IPS DF 4.7 (cell line): Measurements from ENCODE around the gene KIF1A.

Experiments used
- DNase-seq: peaks from one replicate; pipeline ENCODE4 v3.0.0-alpha.2; 2013; ENCODE audit warnings: low spot score; ENCODE audit errors: extremely low read depth

KIF1A gene

DNA sequence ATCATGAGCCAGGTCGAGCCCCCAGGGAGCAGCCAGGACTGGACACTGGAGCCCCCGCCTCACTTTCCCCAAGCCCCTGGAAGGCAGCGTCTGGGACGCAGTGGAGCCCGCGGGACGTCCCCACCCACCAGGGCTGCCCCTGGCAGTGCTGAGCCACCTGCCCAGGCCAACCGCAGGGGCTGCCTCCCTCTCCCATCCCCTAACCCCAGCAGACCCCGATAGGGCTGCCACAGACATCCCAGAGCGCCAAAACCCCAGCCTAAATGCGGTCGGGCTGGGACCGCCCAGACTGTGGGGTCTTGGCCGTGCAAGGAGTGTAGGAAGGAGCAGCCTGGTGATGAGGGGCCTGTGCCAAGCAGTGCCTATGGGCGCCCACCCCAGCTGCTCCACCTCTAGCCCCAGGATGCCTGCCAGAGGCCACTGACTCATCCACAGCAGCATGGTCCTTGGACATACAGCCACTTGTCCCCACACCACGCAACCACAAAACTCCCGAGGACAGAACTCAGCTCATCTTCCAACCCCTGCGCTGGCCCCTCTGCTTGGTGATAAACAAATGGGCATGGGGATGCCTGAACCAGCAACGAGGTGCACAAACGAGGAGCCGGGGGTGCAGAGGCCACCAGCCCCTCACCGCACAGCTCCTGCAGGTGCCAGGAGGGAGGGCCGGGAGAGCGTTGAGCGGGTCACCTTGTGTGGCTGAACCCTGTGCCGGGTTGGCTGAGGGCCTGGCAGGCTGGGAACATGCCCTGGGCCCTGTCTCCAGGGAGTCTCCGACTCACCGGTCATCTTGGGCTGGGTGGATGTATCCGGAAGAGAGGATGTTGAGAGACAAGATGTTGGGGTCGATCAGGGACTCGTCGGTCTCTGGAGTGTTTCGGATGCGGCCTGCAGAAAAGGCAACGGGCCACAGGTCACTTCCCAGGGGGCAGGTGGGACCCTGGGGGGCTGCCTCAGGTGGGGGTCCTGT is 83.5 kb downstream of the KIF1A start:
- no peak for DNase-seq

DNA sequence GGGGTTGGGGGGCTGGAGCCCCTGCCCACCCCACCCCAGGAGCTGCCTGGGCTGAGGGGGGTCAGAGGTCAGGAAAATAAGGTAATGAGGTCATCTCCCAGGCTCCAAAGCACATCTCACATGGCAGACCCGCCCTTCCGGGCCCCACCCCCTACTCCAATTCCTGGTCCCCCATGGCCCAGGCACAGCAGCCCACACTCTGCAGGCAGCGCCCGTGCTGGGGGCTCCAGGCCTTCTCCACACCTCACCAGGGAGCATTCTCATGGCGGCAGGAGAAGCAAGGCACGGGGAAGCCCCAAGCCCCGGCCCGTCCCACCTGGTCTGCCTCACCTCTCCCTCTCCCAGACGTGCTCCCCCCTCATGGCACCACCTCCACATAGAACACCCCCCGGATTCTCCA is 84.5 kb downstream of the KIF1A start:
- no peak for DNase-seq

DNA sequence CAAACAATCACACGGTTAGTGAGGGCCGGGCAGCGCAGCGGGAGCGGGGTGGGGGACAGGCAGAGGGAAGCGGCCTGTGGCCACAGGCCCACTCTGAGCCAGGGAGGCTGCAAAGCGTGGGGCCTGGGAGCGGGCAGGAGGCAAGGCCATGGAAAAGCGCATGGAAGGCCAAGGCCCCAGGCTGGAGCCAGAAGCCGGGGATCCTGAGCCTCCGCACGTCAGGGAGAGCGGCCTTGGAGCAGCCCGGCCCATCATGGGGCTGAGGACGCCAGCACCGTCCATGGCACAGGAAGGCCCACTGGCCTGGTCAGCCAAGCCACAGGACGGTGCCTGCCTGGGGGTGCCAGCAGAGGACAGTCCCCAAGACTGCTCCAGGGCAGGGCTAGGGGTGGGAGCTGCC is 85.3 kb downstream of the KIF1A start:
- DNase-seq: no peak

DNA sequence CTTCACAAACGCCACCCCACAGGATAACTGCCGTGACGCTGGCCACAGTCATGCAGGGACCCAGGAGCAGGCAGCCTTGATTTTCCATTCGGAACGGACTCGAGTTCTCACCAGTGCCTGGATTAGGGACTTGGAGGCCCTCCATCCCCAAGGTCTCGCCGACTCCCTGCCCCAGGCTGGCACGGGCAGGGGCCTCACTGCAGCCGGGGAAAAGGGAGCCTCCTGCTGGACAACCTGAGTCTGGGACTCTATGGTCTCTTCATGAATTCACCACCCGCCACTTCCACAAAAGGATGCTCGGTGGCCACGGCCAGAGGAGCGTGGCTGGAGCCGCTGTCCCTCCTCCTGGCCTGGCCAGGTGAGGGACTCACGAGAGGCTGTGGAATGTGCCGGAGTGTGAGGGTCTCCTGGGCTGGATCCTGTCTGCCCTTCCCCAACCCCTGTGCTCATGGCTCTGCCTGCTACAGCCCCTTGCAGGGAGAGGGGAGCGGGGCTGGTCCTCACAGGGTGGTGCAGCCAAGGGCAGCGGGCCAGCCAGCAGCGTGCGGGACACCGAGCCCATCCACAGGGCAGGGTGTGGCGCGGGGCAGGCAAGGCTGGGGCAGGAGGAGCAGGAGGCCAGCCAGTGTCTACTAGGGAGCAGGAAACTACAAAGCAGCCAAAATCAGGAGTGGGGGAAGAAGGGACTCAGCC is 86.1 kb downstream of the KIF1A start:
- no peak for DNase-seq

DNA sequence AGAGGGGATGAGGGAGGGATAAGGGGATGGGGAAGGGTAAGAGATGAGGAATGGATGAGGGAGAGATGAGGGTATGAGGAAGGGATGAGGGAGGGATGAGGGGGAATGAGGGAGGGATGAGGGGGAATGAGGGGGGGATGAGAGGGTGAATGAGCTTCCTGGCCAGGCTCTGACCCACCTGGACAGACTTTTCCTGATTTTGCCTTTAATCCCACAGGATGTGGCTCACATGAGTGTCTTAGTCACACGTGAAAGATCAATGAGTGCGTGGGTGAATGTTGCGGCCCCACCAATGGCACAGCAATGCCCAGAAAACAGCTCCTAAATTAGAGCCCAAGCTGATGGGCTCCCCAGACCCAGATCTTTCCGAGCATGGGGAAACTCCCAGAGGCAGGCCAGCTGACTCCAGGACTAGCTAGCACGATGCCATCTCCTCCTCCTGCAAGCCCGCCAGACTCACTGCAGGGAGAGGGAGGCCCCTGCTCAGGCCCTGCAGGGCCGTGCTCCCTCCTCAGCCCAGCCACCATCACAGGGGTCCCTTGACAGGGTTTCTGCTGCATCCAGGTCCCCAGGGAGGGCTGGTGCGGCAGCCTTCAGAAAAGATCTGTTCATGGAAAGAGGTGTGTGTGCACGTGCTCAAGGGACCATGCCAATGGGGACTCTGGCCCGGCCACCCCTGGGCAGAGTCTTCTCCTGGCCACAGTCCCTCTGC is 87.0 kb downstream of the KIF1A start:
- DNase-seq: no peak

DNA sequence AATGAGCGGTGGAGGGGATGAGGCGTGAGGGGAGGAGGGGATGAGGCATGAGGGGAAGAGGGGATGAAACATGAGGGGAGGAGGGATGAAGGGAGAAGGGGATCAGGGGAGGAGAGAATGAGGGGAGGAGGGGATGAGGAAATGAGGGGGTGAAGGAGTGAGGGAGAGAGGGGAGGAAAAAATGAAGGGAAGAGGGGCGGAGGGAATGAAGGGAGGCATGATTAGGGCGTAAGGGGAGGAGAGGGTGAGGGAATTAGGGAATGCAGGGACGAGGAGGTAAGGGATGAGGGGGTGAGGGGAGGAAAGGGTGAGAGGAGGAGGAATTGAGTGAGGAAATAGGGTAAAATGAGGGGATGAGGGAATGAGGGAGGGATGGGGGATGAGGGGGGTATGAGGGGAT is 87.8 kb downstream of the KIF1A start:
- no peak for DNase-seq

DNA sequence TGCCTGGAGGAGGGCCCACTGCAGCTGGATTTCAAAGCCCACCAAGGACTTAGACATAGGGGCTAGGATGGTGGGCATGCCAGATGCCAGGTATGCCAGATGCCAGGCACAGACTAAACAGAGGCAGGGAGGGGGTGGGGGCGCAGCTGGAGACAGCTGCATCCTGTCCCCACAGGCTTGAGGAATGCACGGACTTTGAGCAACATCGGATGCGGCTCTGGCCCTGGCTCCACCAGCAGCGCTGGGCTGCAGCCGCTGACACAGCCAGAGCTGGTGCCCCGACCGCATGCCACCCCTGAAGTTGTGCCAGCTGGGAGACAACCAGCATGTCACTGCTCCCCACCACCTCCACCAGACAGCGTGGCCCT is 88.9 kb downstream of the KIF1A start:
- DNase-seq: no peak

DNA sequence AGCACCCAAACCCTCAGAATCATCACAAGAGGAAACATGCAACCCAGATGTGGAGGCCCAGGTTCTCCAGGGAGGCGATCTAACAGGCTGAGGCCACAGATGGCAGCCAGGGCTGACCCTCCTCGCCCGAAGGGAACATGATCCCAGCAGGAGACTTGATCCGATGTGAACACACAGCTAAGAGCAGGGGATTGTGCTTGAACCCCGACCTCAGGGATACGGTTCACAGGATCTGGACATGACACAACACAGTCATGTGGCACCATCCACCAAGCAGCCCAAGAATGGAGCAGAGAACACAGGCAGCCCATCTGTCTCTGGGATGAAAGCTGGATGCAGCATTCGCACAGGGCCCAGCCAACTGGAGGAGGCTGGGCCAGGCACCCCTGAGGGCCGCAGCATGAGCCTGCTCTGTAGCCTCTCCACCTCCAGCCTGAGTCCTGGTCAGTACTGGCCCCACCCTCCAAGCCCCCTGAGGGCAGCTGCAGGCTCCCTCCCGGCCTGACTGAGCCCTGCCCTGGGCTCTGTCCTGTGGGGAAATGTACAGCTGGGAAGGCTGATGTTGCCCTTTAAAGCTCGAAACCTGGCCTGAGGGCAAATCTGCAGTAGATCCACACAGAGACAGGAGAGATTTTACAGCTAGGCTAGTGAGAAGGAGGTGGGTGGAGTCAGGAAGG is 89.4 kb downstream of the KIF1A start:
- no peak for DNase-seq

DNA sequence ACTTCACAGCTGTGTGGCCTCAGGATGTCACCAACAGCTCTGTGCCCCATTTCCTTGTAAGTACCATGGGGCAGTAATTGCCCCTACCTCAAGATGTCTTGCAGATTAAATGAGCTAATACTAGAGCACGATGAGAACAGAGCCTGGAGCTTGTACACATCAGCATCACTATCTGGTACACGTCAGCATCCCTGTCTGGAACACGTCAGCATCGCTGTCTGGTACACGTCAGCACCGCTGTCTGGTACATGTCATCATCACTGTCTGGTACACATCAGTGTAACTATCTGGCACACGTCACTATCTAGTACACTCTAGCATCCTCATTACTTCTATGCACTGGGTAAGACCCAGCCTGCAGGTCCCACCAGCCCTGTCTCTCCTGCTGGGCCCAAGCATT is 91.2 kb downstream of the KIF1A start:
- no peak for DNase-seq

DNA sequence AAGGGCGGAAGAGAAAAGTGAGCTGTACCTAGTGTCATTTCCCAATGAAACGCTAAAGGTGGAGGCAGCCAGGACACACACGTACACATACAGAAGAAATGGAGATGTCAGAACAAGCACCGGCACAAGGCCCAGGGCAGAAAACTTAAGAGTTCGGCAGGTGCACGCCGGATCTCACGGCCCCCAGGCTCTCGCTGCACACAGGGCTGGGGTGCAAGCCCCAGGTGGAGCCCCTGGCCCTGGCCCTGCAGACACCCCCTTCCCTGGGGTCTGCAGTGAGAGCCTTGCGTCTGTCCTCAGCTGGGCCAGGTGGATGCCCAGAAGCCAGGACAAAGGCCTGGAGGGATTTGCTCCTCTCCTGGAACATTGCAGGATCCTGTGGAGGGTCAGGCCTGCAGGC is 91.7 kb downstream of the KIF1A start:
- DNase-seq: no peak

DNA sequence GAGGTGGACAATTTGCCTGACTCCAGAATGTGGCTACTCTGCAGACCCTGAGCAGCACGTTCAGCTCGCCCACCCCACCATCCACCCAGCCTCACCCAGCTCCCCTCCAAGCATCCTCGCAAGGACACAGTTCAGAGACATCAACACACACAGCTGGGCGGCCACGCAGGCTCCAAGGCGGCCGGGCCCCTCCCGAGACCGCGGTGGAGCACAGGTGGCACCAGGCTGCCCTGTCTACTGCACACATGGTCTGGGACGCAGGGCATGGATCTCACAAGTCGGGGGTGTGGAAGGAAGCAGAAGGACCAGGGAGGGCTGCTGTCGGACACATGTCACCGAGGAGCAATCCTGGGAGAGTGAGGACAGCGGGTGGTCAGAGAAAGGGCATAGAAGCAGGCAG is 92.1 kb downstream of the KIF1A start:
- no peak for DNase-seq

DNA sequence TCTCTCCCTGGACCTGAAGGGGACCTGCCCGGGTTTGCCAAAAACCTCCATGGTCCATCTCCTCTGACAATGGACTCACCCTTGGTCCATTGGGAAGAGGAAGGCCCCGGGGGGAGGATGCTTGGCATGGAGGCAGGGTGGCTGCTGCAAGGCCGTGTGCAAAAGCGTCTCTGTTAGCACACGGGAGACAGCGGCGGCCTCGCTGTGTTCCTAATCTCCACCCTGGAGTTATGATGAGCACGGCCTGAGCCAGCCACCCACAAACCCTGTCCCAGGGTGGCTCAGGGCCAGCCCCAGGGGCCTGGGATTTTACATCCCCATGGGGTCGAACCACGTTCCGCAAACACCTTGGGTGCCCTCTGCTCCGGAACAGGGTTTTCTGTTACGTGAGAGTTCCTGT is 92.6 kb downstream of the KIF1A start:
- no peak for DNase-seq

DNA sequence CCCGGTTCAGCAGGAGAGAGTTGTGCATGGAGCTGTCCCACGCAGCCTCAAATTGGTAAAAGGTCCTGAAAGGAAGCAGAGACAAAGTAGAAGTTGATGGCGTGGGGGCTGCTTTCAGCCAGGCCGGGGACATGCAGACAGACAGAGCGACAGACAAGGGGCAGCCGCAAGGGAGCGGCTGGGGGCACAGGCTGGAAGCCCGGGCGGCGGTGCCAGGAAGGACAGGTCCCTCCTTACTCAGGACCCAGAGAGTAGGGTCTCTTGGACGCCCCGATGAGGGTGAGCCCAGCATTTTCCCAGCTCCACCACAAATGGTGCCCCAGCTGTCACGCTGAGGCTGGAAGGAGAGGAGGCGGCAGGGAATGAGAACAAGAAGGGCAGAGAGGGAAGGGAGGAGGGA is 93.1 kb downstream of the KIF1A start:
- DNase-seq: no peak

DNA sequence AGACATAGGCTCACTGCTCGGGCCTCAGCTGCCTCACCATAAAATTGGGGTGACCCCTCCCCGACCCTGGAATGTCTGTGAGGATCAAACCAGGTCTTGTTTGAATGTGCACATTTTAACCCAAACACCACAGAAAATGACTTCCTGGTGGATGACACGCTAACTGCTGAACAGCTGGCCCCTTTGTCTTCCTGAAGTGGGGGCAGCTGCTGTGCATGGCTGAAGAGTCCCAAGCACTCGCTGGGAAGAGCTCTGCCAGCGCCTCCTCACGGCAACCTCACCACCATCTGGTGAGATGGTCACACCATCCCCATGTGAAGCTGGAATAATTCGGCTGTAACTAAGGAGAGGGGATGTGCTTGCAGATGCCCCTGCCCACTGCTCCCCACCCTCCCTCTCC is 94.3 kb downstream of the KIF1A start:
- DNase-seq: no peak

DNA sequence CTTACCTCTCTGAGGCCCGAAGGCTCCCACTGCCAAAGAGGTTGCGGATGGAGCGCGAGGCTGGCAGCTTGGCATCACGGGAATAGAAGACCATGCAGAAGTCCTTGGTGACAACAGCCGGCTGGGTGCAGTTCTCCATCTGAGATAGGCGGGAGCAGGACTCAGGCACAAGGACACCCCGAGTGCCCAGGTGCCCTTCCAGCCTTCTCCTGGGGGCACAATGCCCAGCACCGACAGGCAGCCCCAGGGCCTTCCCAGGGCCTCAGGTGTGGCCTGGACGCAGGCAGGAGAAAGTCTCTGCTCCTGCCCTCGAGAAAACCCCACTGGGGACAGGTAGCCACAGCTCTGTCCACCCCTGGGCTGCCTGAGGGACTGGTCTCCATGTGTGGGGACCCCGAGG is 94.8 kb downstream of the KIF1A start:
- no peak for DNase-seq

DNA sequence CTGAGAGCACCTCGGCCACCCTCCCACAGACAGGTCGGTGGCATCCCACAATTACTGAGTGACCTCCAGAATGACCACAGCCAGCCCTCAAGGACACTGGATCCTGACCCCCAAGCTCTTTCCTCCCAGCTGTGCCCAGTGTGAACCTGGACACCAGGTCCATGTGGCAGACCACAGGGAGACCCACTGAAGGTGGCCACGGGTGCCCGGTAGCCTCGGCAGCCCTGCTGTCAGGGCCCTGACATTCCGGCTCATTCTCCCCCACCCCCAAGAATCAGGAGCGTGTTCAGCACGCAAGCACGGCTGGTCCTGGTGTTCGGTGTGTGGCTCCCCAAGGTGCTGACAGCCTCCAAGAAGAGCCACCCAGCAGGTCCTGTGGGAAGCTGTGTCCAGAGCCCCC is 95.6 kb downstream of the KIF1A start:
- no peak for DNase-seq

DNA sequence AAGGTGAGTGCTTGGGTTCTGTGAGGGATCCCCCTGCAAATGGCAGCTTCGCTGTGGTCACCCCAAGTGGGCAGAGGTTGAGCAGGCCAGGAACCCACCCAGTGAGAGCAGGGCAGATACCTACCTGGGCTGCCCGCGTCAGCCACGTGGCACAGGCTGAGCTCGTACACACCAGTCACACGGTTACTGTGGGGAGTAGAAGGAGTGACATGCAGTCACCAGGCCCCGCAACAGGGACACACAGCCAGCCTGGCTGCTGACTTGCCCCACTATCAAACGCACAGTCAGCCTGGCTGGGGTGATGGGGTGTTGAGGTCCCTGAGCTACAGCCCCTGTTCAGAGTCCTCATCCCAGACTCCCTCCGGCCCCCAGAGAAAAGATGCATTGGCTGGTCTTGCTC is 96.2 kb downstream of the KIF1A start:
- no peak for DNase-seq

DNA sequence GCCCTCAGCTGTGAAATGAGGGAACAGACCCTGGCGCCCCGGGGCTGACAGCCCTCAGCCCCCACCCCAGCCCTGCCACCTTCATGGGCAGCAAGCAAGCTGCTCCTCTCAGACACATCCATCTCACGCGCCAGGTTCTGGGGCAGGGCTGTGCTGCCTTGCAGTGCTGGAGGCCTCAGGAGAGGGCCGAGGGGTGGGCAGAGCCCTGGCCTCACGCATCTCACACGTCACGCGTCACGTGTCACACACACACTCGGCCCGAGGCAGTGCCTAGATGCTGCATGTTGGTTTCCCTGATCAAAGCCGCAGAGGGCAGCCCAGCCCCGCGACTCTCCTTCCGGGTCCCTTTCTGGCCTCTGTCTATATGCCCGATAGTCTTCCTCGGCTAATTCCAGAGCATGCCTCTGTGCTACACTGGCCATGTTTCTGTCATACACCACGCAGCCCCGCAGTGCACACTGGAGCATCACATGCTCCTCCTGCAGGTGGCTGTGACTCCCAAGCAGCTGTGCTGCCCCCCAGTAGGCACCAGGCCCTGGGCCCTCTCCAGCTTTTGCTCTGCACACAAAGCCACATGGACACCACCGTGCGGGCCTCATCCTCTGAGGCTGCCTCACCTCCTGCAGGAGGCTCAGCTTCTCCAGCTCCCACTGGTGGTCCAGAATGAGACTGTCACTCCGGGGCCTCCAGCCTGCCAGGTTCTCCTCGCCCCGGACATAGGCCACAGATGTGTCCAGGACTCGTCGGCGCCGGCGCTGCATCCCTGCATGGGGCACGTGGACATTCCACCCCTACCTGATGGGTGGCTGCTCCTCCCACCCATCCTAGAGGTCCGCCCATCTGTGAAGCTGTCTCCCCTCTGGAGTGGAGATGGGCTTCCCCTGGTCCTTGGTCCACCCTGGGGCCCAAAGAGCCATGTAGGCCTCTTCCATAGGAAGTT is 97.0 kb downstream of the KIF1A start:
- no peak for DNase-seq

DNA sequence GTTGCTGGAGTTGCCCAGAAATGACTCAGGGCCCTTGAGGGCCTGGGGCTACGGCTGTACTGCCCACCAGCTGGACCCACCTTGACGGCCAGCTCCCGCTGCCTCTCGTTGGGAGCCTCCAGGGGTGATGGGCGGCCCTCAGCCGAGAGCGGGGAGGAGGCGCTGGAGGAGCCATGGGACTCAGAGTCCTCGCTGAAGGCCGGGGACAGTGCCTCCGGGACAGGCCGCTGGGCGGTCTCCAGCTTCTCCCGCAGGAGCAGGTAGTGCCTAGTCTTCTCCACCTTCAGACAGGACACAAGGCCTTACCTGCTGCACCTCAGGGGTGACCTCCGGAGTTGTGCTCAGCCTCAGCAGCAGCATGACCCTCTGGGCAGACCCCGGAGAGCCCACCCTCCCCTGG is 97.6 kb downstream of the KIF1A start:
- DNase-seq: no peak

DNA sequence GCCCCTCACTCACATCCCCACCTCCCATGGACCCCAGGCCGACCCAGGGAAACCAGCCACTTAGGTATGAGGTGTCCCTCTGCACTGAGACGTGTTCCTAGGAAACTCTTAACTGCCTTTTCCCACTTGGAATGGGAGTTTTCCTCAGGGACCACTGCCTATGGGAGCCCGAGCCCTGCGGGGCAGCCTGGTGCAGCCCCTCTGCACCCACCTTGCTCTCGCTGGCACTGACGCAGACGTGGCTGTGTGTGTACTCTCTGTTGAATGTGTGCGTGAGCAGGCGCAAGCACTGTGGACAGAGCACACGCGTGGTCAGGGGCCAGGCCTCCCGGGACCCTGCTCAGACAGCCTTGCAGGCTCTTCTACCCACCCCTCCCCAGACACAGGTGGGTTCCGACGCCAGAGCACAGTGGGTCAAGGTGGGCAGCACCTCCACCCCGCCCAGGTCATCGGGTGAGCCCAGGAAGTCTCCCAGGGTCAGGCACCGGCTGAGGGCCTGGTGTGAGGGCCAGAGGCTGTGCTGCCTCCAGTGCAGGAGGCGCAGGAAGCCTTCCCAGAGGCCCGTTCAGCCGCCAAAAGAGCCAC is 98.3 kb downstream of the KIF1A start:
- no peak for DNase-seq
